GM21390 (cell line): ENCODE data around the gene LMO1.

Experiments
- ATAC-seq: cut with Tn5 transposase; IDR thresholded peaks from one replicate; pipeline ENCODE4 v1.9.1; 2021; ENCODE audit not compliant: unreplicated experiment

Gene LMO1

DNA sequence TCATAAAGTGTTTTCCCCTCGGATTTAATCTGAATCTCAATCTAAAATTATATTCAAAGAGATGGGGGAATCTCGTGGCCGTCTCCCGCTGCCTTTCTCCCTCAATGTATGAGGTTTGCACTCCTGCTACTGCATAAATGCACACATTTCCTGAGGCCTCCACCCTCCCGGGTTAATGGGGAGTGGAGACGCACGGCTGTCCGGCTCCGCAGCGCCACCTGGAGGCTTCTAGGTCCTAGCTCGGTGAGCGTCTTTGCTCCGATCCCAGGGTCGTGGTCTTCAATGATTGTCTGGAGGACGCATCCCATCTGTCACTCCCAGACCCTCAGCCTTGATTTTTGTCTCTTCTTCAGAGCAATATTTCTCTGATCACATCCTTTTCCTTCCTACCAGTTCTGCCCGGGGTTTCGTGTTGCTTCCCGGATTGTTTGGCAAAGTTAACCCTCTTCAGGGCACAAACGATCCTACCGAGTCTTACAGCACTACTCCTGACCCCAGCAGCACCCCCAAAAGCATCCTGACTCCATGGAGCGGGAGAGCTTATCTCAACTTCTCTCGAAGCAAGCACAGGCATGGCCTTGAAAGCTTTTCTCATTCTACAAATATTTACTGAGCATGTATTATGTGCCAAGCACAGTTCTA lies at the start of gene LMO1:
Gene LMO1 (minus strand): TSS at position 110 of the 642 bp plus-strand sequence. CDS start 516 bp downstream, outside the sequence.
- peak; percentile 59 for ATAC-seq

DNA sequence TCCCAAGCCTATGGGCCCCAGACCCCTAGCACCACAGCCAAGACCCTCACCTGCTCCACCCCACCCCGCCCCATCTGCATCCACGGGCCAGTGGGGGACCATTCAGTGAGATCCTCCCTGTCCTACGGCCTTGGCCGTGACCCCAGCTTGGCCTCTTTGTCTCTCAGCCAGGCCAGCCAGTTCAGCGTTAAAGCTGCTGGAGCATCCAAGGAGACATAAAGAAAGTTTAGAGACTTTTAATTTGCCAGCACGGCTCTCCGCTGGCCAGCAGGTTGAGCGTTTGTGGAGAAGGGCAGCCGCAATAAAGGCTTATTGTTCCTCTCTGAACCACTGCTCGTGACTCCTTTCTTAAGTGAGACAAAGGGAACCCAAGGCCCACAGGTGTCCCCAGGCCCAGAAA lies 49.3 kb upstream of the LMO1 start:
- ATAC-seq = no peak

DNA sequence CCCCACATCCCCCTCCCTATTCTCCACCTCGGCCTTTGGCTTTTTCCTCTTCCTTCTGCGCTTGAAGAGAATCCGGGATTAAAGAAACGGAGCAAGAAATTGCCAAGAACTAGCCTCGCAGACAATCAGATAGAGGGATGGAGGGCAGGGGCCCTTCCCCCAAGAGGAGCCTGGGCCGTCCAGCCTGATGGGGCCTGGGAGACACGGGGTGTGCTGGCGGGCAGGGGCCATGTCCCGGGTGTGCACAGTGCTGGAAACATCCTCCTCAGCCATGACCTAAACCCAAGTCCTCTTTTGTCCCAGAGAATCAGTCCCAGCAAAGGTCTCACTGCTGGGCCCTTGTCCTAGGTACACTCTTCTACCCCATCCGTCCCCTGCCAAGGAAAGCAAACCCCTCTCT lies 47.7 kb upstream of the LMO1 start:
- no peak for ATAC-seq

DNA sequence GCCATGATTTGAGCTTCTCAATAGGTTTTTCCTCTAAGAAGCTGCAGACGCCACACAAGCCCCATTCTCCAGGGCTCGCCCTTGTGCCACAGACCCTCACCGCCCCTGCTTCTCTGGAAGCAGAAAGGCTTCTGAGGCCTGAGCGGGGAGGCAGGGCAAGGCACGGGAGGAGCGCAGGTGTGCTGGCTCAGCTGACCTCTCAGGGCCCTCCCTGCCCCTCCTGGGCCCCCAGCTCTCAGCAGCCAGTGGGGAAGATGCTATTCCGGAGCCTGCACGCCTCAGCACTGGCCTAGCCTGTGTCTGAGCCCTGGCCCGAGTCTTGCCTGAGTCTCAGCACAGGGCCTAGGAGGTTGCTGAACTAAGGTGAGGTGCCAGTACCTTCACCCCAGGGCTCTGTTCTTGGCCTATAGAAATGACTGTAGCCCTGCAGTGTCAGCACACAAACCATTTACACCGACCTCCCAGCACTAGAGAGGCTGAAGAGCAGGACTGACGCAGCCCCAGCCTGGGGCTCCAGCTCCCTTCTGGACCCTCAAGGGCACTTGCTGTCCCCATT lies 47.1 kb upstream of the LMO1 start:
- no peak for ATAC-seq

DNA sequence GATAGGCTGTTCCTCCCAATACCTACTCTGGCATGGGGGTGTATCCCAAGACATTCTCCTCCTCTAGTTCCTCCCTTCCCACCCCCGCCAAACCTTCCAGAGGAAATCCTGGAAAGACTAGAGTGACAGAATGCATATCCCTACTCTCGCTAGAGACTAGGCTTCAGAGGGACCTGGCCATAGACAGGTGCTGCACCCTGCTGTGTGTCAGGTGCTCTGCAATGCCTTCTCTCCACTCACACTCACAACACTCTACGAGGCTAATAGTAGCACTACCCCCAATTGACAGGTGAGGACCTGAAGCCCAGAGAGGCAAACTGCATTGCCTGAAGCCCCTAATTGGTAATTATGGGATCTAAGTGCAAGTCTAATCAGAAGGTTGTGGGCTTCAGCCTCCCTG lies 46.2 kb upstream of the LMO1 start:
- no peak for ATAC-seq

DNA sequence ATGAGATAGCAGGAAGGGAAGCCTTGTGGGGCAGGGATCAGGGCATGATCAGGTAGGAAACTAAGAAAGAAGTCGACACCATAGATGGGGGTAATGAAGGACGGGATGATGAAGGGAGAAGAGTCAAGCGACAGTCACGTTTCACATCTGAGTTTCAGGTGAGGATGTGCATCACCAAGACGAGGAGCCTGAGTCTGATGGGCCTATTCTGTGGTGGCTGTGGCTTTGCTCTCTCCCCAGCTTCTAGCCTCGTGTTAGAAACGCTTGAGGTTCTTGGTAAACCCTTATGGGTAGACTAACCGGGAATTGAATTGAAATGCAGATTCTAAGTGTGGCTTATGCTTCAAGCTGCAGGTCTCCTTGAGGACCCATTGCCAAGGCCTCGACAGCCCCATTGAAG lies 45.6 kb upstream of the LMO1 start:
- ATAC-seq = no peak

DNA sequence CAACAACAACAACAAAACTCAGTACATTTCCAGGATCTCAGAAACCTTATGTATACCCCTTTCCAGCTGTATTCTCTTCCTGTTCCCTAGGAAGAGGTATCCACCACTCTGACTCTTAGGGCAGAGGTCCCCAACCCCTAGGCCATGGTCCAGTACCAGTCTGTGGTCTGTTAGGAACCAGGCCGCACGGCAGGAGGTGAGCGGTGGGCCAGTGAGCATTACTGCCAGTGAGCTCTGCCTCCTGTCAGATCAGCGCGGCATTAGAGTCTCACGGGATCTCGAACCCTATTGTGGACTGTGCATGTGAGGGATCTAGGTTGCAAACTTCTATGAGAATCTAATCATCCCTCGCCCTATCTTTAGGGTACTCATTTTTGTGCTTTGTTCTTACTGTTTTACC lies 43.9 kb upstream of the LMO1 start:
- no peak for ATAC-seq

DNA sequence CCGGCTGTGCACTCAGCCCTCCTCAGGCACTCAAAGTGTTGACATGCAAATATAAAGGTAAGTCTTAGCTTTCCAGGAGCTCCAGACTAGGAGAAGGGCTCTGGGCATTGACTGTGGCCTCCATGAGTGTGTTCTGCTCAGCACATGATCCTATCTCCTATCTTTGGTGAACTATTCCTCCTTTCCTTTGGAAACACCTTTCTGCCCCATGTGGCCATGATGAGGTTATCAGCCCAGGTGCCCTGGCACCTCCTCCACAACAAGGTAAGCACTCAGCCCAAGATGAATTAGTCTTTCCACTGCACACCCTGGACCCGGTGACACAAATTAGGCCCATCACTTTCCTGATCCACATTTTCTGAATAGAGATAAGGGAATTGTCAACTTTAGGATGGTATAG lies 37.9 kb upstream of the LMO1 start:
- no peak for ATAC-seq

DNA sequence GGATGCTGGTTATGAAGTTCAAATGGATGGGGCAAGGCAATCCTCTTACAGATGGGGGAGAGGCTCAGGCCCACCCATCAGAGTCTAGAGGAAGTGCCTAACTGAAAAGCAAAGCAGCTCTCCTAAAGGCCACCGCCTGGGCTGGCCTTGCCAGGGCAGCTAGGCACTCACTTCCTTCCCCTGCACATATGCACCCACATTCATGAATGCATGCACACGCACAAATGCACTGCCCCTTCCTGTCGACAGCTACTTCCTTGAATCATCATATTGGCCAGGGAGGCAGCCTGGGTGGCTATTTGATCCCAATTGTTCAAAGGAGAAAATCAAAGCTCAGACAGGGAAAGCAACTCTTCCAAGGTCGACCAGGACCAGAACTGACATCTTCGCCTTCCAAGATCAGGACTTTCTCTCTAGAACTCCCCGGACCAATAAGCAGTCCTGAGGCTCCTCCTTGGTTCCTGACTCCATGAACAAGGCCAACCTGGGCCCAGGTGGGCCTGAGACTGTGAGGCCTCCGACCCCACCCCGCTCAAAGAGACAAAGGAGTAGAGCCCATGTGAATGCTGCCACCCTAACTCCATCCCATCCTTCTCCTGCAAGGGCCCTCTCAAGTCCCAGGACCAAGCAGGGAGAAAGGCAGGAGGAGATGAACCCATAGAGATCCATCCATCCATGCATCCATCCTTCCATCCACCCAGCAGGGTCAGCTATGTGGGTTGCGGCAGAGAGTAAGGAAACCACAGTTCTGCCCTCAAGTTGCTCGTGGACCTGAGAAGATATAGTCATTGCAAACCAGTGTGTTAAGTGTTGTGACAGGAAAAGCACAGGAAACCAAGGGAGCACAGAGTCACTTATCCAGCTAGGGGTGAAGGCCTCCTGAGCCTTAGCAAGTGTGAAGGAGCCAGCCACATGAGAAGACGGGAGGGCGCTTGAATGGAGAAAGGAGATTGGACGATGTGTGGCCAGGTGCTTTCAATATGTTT lies 35.4 kb upstream of the LMO1 start:
- no peak for ATAC-seq

DNA sequence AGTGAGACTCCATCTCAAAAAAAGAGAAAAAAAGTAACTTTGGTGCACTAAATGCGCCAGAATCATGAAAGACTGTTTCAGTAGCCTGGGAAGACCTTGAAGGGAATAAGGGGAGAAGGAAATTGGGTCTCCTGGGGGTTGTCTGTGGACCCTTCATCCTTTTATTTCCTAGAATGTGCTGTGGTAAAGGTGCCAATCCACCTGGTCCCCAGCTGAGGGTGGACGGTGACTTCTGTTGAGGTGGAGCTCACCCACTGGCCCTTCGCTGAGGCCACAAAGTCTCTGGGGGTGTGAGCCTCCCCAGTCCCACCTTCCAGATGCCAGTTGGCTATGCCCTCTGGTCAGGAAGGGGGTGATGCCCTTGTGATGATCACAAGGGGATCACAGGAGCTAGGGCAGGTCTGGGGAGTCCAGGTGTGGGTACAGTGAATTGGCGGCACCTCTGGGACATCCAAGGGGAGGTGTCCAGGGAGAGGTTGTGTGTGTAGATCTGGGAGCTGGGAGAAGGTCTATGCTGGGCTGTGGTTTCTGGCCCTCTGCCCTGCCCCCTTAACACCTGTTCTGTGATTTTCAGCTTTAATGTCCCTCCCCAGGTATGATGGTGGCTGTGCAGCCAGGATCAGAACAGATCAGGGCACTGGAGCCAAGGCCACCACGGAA lies 34.2 kb upstream of the LMO1 start:
- no peak for ATAC-seq

DNA sequence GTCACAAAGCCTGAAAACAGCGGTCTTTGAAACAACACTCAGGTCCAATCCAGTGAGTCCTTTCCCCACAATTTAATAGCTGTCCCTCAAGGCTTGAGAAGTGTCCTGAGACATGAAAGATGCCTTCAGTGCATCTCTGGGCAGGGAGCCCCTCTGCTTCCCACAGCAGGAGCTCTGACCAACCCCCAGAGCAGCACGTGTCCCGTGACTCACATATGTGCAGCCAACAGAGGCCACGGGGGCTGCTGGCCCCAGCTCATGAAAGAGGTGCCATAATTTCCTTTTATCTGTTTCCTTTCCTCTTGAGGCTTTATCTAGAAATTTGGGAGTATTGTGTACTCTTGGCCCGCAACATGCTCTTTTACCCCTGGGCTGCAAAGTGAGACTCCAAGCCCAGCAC lies 33.2 kb upstream of the LMO1 start:
- ATAC-seq = no peak

DNA sequence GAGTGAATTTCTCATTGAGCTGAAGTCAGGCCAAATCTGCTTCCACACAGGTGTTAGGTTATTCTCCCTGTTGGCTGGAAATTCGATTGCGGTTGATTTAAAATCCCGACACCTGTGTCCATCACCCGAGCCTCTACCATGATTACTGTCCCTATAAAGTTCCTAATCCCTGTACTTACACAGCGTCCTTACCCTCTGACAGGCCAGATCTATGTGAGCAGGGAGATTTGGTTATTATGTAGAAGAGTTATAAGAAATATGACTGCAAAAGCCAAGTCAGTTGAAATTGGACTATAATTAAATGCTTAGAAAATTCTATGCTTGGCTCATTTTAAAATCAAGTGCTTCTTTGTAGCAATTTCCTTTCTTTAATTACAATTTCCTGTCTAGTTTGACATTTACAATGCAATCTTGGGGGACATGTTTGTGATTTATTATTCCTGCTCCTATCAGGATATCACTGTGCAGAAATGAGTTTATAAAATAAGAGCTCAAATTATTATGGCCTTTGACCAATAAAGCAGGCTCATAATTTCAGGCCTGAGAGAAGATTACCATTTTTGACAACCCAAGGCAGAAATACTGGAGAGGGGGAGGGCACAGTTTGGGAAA lies 32.5 kb upstream of the LMO1 start:
- no peak for ATAC-seq

DNA sequence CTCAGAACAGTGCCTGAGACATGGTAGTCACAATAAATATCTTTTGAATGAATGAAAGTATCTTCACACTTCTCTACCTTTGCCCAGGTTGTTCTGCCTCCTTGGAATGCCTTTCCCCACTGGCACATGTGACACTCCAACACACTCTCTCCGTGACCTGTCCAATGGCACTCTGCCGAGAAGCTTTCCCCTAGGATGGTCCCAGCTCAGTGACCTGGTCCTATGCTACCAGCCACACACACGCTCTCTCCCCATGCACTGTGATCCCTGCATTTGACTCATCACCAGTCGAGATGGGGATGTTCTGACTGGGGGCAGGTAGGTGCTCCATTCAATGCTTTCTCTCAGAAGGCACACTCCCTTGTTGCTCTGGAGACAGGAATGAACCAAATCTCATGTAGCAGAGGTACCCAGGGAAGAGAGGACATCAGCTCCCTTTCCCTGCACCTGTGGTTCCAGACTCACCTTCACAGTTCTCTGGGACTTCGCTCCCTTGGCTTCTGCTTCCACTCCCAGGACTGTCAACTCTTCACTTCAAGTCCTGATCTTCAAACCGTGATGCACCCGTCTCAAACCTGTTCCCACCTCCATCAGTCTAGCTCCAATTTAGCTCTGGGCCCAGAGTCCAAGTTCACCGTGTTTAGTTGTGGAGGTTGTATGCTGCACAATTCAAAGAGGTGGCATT lies 30.7 kb upstream of the LMO1 start:
- ATAC-seq = no peak

DNA sequence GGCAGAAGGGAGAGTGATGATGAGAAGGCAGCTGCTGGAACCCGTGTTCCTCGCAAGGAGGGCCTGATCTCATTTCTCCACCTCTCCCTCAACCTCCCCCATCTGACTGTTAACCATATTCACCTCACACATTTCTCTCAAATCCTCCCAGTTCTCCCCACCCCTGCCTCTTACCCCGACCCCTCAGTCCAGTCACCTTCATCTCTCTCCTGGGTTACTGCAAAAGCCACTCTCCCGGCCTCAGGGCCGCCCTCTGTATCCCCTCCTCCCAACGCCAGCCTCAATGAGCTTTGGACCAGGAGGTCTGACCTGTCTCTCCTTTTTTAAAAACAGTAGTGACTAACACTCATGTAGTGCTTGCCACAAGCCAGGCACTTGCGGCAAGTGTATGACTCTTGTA lies 29.5 kb upstream of the LMO1 start:
- no peak for ATAC-seq

DNA sequence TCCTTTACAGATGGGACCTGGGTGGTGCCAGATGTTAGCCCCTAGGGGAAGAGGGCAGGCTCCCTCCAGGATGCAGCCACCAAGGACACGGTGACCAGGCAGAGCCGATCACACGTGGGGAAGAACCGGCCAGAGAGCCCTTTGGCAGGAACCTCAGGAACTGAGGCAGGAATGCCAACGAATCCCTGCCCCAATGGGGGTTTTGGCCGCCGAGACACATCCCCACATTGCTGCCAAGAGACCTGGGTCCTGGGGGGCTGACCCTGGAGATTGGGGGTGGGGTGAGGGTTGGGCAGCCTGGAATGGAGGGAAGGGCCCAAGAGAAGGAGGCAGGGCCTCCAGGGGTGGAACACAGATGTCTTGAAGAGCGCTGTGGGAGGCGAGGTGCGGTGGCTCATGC lies 28.7 kb upstream of the LMO1 start:
- no peak for ATAC-seq

DNA sequence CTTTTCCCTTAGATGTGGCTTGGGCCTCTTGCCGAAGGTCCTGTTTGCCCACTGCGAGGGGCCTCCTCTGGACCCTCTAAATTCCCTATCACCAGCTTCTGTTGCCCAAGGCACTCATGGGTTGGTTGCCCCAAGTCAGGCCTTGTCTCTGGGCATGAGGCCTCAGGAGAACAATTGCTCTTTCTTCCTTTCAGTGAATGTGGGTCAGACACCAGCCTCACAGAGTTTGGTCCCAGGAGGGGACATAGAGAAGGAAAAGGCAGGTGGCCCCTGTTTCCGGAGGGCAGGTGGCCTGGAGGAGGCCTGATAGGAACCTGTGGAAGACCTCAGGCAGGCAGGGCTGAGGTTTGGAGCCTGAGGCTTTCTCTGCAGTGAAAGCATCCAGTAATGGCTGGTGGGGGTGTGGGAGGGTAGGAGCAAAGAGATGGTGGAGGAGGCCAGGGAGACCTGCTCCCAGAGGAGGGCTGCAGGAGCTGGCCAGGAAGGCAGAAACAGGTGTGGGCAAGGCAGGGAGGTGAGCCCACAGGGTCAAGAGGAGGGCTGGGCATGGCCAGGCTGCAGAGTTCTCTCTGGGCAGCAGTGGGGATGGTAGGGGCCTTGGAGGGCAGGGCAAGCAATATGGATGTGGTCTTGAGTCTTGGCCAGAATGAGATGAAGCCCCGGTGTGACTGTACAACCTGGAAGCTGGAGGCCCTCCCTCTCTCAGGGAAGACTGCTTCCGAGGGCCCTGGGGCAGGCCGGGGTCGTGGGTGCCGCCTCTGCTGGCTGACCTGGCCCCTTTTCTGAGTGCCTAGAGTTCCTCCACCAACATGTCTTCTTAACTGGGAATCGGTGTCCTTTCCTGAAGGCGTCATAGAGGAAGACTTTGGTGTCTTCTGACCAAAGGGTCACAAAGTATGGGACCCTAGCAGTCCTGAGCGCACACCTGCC lies 28.0 kb upstream of the LMO1 start:
- ATAC-seq = no peak

DNA sequence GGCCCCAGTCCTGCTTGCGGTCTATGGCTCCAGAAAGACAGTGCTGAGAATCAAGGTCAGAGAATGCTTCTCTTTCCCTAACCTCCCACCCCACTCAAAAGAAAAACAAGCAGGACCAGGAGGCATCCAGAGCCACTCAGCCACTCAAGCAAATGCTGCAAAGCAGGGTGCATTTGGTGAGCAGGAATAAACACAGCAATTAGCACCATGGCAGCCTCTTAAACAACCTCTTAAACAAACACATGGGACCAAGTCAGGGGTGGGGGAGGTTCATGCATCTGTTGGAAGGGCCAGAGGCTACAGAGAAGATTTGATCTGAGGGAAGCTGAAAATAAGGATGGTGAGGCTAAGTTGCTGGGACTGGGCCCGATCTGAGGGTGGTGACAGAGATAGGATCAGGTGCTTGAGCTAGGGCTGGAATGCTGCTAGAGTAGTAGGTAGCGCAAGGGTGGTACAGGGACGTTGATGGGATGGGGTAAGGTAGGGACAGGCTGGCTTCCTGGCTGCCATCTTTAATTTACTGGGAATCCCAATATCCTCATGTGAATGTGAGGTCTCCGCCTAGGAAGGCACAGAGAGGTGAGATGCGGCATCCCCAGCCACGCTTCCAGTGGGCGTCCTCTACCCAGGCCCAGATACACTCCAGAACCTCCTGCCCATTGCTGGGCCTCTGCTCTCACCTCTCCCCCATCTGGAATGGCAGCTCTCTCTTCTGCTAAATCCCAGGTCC lies 26.6 kb upstream of the LMO1 start:
- ATAC-seq = no peak

DNA sequence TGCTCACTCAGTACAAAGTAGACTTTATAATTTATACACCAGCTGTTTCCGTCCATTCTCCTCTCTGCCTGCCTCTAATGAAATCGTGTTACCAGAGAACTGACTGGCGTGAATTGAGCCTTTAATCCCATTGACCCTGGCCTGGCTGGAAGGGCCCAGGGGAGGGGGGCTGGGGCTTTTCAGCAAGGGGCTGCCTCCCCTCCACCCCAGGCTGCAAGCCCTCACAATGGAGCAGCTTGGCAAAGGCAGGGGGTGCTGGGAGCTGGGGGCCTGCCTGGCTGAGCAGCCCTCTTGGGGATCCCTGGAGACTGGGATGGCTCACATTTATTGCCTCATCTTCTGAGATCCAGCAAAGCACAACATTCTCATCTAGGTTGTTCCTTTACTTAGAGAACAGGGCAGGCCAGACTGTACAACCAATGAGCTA lies 25.8 kb upstream of the LMO1 start:
- ATAC-seq = no peak
